MM.1S (cell line): Measurements from ENCODE around the gene PIK3R6.

Experiments
- DNase-seq: peaks from one replicate; pipeline ENCODE4 v3.0.0-alpha.2; 2015
- H2AFZ ChIP-seq: fragments of 300-600 bp; sonication (generic); 2 replicates; pipeline ENCODE4 v1.6.0; 2016; ENCODE audit warnings: antibody characterized with exemption, low read length
- H3F3A ChIP-seq: fragments of 300-600 bp; sonication (generic); 2 replicates; pipeline ENCODE4 v1.6.1; 2016; ENCODE audit warnings: mild to moderate bottlenecking, antibody characterized with exemption, low read length, moderate library complexity, mixed read lengths; ENCODE audit not compliant: insufficient read depth
- H3K27ac ChIP-seq: fragments of 300-600 bp; sonication (generic); 2 replicates; pipeline ENCODE4 v1.5.1; 2016; ENCODE audit warnings: mild to moderate bottlenecking, low read length
- H3K27me3 ChIP-seq: fragments of 300-600 bp; sonication (generic); replicated peaks from 2 replicates; pipeline ENCODE4 v1.6.0; 2016; ENCODE audit warnings: low read length; ENCODE audit not compliant: insufficient read depth
- H3K36me3 ChIP-seq: fragments of 300-600 bp; sonication (generic); replicated peaks from 2 replicates; pipeline ENCODE4 v1.6.1; 2016; ENCODE audit warnings: mild to moderate bottlenecking, low read length, mixed read lengths; ENCODE audit not compliant: insufficient read depth
- H3K4me1 ChIP-seq: fragments of 300-600 bp; sonication (generic); 2 replicates; pipeline ENCODE4 v1.6.1; 2016; ENCODE audit warnings: low read length, mixed read lengths
- H3K4me2 ChIP-seq: fragments of 300-600 bp; sonication (generic); 2 replicates; pipeline ENCODE4 v1.6.0; 2016; ENCODE audit warnings: low read depth, low read length
- H3K4me3 ChIP-seq: fragments of 300-600 bp; sonication (generic); 2 replicates; pipeline ENCODE4 v1.5.1; 2016; ENCODE audit warnings: low read length, mixed read lengths
- H3K79me2 ChIP-seq: fragments of 300-600 bp; sonication (generic); 2 replicates; pipeline ENCODE4 v1.6.1; 2016; ENCODE audit warnings: mixed run types, low read length, mixed read lengths
- H3K9ac ChIP-seq: fragments of 300-600 bp; sonication (generic); 2 replicates; pipeline ENCODE4 v1.6.1; 2016; ENCODE audit warnings: low read length, mixed read lengths
- H3K9me2 ChIP-seq: fragments of 300-600 bp; sonication (generic); replicated peaks from 2 replicates; pipeline ENCODE4 v1.6.1; 2016; ENCODE audit warnings: mild to moderate bottlenecking, low read length, mixed read lengths; ENCODE audit not compliant: insufficient read depth
- H3K9me3 ChIP-seq: fragments of 300-600 bp; sonication (generic); replicated peaks from 2 replicates; pipeline ENCODE4 v1.6.1; 2016; ENCODE audit warnings: mild to moderate bottlenecking, low read length, mixed read lengths; ENCODE audit not compliant: insufficient read depth
- H4K20me1 ChIP-seq: fragments of 300-600 bp; sonication (generic); 2 replicates; pipeline ENCODE4 v1.6.1; 2016; ENCODE audit warnings: mild to moderate bottlenecking, low read length, moderate library complexity, mixed read lengths; ENCODE audit not compliant: insufficient read depth
- EZH2 ChIP-seq: fragments of 300-600 bp; sonication (generic); optimal IDR thresholded peaks from 2 replicates; pipeline ENCODE3; 2017; ENCODE audit warnings: low read depth, mild to moderate bottlenecking, antibody characterized with exemption, low read length, mixed read lengths
- EZH2phosphoT487 ChIP-seq: fragments of 300-600 bp; sonication (generic); IDR thresholded peaks from 2 replicates; pipeline ENCODE4 v1.6.1; 2018; ENCODE audit warnings: antibody characterized with exemption, low read length
- TF ChIP-seq, protein P1 (sequence below): fragments of 300-600 bp; sonication (generic); IDR thresholded peaks from 2 replicates; pipeline ENCODE4 v1.5.1; 2016; ENCODE audit warnings: antibody characterized with exemption, low read length, mixed read lengths

PIK3R6 gene

DNA sequence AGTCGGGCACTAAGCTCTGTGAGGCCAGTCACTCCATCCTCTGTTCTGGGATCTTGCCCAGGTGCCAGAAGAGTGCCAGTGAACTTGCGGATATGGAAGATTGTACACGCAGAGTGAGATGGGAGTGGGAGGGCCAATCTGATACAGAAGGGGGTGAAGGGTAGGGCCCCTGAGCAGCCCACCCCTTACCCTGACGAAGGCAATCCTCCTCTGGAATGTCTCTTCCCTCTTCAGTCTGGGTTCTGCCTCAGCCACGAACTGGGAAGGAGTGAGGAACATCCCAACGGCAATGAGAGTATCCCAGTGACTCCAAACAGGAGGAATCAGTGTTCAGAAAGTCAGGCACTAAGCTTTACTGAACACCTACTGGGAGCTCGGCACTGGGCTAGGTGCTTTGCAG lies 11.9 kb upstream of the PIK3R6 start:
- Histone ChIP-seq H4K20me1 (no peaks in the 10 kb centered on the region), H3K4me3 (no peak overlapping the region), H3K9ac (no peak overlapping the region), H3K79me2 (no peaks in the 10 kb centered on the region), H3K4me2 (no peak overlapping the region), H3K27me3 (peaks cover 21% of the 10 kb centered on the region), H3K9me3 (no peaks in the 10 kb centered on the region), H3K27ac (no peak overlapping the region), H3K9me2 (no peaks in the 10 kb centered on the region), H2AFZ (no peak overlapping the region), H3K36me3 (no peaks in the 10 kb centered on the region), H3F3A (no peaks in the 10 kb centered on the region), H3K4me1 (no peaks in the 10 kb centered on the region)
- DNase-seq: no peak
- TF ChIP-seq, protein P1, sequence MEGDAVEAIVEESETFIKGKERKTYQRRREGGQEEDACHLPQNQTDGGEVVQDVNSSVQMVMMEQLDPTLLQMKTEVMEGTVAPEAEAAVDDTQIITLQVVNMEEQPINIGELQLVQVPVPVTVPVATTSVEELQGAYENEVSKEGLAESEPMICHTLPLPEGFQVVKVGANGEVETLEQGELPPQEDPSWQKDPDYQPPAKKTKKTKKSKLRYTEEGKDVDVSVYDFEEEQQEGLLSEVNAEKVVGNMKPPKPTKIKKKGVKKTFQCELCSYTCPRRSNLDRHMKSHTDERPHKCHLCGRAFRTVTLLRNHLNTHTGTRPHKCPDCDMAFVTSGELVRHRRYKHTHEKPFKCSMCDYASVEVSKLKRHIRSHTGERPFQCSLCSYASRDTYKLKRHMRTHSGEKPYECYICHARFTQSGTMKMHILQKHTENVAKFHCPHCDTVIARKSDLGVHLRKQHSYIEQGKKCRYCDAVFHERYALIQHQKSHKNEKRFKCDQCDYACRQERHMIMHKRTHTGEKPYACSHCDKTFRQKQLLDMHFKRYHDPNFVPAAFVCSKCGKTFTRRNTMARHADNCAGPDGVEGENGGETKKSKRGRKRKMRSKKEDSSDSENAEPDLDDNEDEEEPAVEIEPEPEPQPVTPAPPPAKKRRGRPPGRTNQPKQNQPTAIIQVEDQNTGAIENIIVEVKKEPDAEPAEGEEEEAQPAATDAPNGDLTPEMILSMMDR: no peak
- no peak for TF ChIP-seq EZH2phosphoT487
- TF ChIP-seq EZH2: no peak

DNA sequence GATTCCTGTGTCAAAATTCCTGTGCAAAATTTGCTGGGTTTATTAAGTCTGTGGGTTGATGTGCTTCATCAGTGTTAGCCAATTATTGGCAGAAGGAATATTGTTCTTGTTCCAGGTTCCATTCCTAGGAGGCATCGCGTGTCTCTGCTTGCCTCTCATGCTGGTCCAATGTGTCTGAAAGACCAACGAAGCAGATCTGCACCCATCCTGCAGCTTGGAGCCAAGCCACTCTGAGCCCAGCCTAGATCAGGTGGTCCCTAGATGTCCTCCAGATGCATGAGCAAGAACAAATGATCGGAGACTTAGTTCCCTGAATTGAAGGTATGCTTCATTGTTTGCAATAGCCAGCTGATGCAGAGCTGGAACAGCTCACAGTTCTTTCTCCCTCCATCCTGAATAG lies 10.5 kb upstream of the PIK3R6 start:
- Histone ChIP-seq H3K27ac (no peak overlapping the region), H3K36me3 (no peaks in the 10 kb centered on the region)

DNA sequence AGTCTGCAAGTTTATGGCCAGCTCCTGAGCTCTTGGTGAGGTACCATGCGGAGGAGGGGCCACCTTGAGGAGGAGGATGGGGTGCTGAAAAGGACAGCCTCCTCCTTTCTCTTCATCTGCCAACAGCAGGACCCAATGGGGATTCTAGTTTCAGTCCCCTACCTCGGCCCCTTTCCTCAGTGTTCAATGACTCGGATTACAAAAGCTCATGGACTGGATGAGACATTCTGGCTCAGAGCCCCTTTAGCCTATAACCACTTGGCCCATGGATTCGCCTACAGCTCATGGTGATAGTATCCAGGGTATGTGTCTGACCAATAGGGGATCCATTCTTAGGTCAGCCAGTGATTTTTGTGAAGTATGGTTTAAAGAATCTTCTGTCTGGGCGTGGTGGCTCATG lies 8.5 kb upstream of the PIK3R6 start:
- Histone ChIP-seq H3K4me1 (no peaks in the 10 kb centered on the region), H3K9ac (no peak overlapping the region), H3K36me3 (no peaks in the 10 kb centered on the region), H4K20me1 (no peaks in the 10 kb centered on the region), H3K4me3 (no peak overlapping the region), H3K27me3 (peaks cover 15% of the 10 kb centered on the region), H2AFZ (no peak overlapping the region), H3K9me3 (no peaks in the 10 kb centered on the region), H3F3A (no peaks in the 10 kb centered on the region), H3K9me2 (no peaks in the 10 kb centered on the region), H3K79me2 (no peaks in the 10 kb centered on the region), H3K27ac (no peak overlapping the region), H3K4me2 (no peak overlapping the region)
- DNase-seq: no peak
- TF ChIP-seq, protein P1: no peak
- no peak for TF ChIP-seq EZH2phosphoT487
- no peak for TF ChIP-seq EZH2

More for the DNA sequence above, 10.5 kb upstream of the PIK3R6 start:
- H3K27me3 ChIP-seq: peaks cover 21% of the 10 kb centered on the region
- no peak overlapping the region for H3K9ac ChIP-seq
- TF ChIP-seq EZH2: no peak
- TF ChIP-seq, protein P1: no peak
- H3K9me2 ChIP-seq: no peaks in the 10 kb centered on the region
- H3K79me2 ChIP-seq: no peaks in the 10 kb centered on the region
- H3K4me1 ChIP-seq: no peaks in the 10 kb centered on the region
- H3K4me3 ChIP-seq: no peak overlapping the region
- no peaks in the 10 kb centered on the region for H4K20me1 ChIP-seq
- H2AFZ ChIP-seq: no peak overlapping the region
- no peaks in the 10 kb centered on the region for H3K9me3 ChIP-seq
- no peak overlapping the region for H3K4me2 ChIP-seq
- no peak for DNase-seq
- no peaks in the 10 kb centered on the region for H3F3A ChIP-seq

DNA sequence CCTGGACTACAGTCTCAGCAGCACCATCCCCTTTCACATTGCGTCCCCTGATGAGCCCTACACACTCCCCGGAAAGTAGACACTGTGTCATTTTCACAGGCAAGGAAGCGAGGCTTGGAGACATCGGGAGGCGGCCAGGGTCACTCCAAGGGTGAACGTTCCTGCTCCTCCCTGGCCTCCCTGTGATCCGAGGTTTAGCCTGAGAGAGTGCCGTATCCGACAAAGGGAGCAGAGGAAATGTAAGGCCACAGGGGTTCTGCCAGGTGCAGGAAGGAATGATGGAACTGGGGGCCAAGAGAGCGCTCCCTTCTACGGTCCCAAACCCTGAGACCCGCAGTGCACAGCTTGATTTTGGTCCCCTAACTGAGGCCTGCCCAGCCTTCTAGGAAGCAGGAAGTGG lies 8.0 kb upstream of the PIK3R6 start:
- Histone ChIP-seq H3K9me2 (no peaks in the 10 kb centered on the region), H3K36me3 (no peaks in the 10 kb centered on the region), H3K79me2 (no peaks in the 10 kb centered on the region), H3K27me3 (peaks cover 19% of the 10 kb centered on the region), H3K4me3 (no peak overlapping the region), H3K9me3 (no peaks in the 10 kb centered on the region), H3F3A (no peaks in the 10 kb centered on the region), H4K20me1 (no peaks in the 10 kb centered on the region), H3K4me2 (no peak overlapping the region), H2AFZ (no peak overlapping the region), H3K4me1 (no peaks in the 10 kb centered on the region), H3K9ac (no peak overlapping the region), H3K27ac (no peak overlapping the region)
- TF ChIP-seq EZH2phosphoT487 (no peak), EZH2 (no peak)
- TF ChIP-seq, protein P1: no peak
- no peak for DNase-seq
